IMR-90 (cell line): ENCODE data around the gene PSENEN. TPM values are rescaled to one million over a fixed set of nuclear protein-coding genes. Genes with fewer than 3 reads are reported as not detected.

ENCODE experiments used
- ATAC-seq: fragments of 200-7000 bp; cut with Tn5 transposase; 2 replicates; pipeline ENCODE4 v1.9.1; 2020; ENCODE audit warnings: low read depth, mild to moderate bottlenecking, moderate library complexity
- BruUV-seq: library from RNA; stranded (reverse); fragments of 400-500 nt; replicated peaks from 2 replicates; lab custom pipeline; 2021; lab: Mats Ljungman, UMichigan
- CTCF ChIA-PET: fragments of 300-600 bp; formaldehyde crosslinking; extraction: SDS; loops from one replicate; lab custom pipeline; 2021; ENCODE audit warnings: antibody characterized with exemption; lab: Yijun Ruan, JAX
- POLR2A ChIA-PET: fragments of 300-600 bp; sonication (Branson Sonifier 250); formaldehyde crosslinking; loops from one replicate; lab custom pipeline; 2022; ENCODE audit warnings: antibody characterized with exemption; ENCODE audit not compliant: unreplicated experiment; lab: Charles Lee
- DNase-seq: peaks from one replicate; pipeline ENCODE4 v3.0.0; 2013
- H2AFZ ChIP-seq: replicated peaks from 2 replicates; pipeline ENCODE3; 2013; ENCODE audit warnings: low read length, mild to moderate bottlenecking; ENCODE audit not compliant: poor library complexity
- H2AK5ac ChIP-seq: 2 replicates; pipeline ENCODE4 v1.6.1; 2013; ENCODE audit warnings: low read depth, low read length, inconsistent platforms
- H2AK9ac ChIP-seq: replicated peaks from 2 replicates; pipeline ENCODE3; 2013; ENCODE audit warnings: mild to moderate bottlenecking, low read depth, low read length, moderate library complexity; ENCODE audit not compliant: poor library complexity
- H2BK120ac ChIP-seq: 2 replicates; pipeline ENCODE4 v1.6.1; 2013; ENCODE audit warnings: low read depth, low read length, inconsistent platforms
- H2BK15ac ChIP-seq: 3 replicates; pipeline ENCODE4 v1.6.1; 2013; ENCODE audit warnings: low read depth, low read length, inconsistent platforms
- H2BK20ac ChIP-seq: 2 replicates; pipeline ENCODE4 v1.6.1; 2013; ENCODE audit warnings: low read depth, mild to moderate bottlenecking, inconsistent platforms, low read length, moderate library complexity
- H2BK5ac ChIP-seq: 2 replicates; pipeline ENCODE4 v1.6.1; 2013; ENCODE audit warnings: mild to moderate bottlenecking, low read depth, low read length, inconsistent platforms; ENCODE audit not compliant: poor library complexity, severe bottlenecking
- H3K14ac ChIP-seq: replicated peaks from 2 replicates; pipeline ENCODE4 v1.6.1; 2013; ENCODE audit warnings: low read depth, low read length, inconsistent platforms
- H3K18ac ChIP-seq: 2 replicates; pipeline ENCODE4 v1.6.1; 2013; ENCODE audit warnings: low read depth, low read length, control low read depth
- H3K23ac ChIP-seq: 2 replicates; pipeline ENCODE4 v1.6.1; 2013; ENCODE audit warnings: low read depth, low read length, inconsistent platforms
- H3K27ac ChIP-seq: 2 replicates; pipeline ENCODE4 v1.5.1; 2013; ENCODE audit warnings: mild to moderate bottlenecking, control low read depth, low read length; ENCODE audit not compliant: insufficient read depth
- H3K27me3 ChIP-seq: 2 replicates; pipeline ENCODE4 v1.6.1; 2013; ENCODE audit warnings: low read length; ENCODE audit not compliant: control insufficient read depth, insufficient read depth
- H3K36me3 ChIP-seq: 2 replicates; pipeline ENCODE4 v1.6.1; 2013; ENCODE audit warnings: low read length, mixed read lengths; ENCODE audit not compliant: control insufficient read depth, insufficient read depth
- H3K4ac ChIP-seq: 2 replicates; pipeline ENCODE4 v1.6.1; 2013; ENCODE audit warnings: low read depth, low read length, inconsistent platforms
- H3K4me1 ChIP-seq: 2 replicates; pipeline ENCODE4 v1.6.1; 2013; ENCODE audit warnings: low read length, mixed read lengths; ENCODE audit not compliant: control insufficient read depth, insufficient read depth
- H3K4me2 ChIP-seq: 2 replicates; pipeline ENCODE4 v1.6.1; 2013; ENCODE audit warnings: low read depth, mild to moderate bottlenecking, control low read depth, low read length, moderate library complexity
- H3K4me3 ChIP-seq: 2 replicates; pipeline ENCODE4 v1.5.1; 2013; ENCODE audit warnings: low read depth, mild to moderate bottlenecking, control low read depth, low read length, moderate library complexity; ENCODE audit not compliant: insufficient read depth
- H3K56ac ChIP-seq: 2 replicates; pipeline ENCODE4 v1.6.1; 2013; ENCODE audit warnings: low read length, inconsistent platforms; ENCODE audit not compliant: insufficient read depth; ENCODE audit errors: extremely low read depth
- H3K79me1 ChIP-seq, 2 experiments: 2 replicates each; pipeline ENCODE4 v1.6.1; 2013; ENCODE audit warnings: low read length in 2 of 2, inconsistent platforms in 1 of 2, low read depth in 1 of 2
- H3K9ac ChIP-seq: 2 replicates; pipeline ENCODE4 v1.6.1; 2013; ENCODE audit warnings: low read depth, low read length, control low read depth
- H3K9me1 ChIP-seq: 2 replicates; pipeline ENCODE4 v1.6.1; 2013; ENCODE audit warnings: low read length, inconsistent platforms; ENCODE audit not compliant: insufficient read depth
- H3K9me3 ChIP-seq: 2 replicates; pipeline ENCODE4 v1.6.1; 2013; ENCODE audit warnings: low read length; ENCODE audit not compliant: control insufficient read depth, insufficient read depth
- H4K20me1 ChIP-seq: 2 replicates; pipeline ENCODE4 v1.6.1; 2013; ENCODE audit warnings: low read length, inconsistent platforms; ENCODE audit not compliant: insufficient read depth
- H4K5ac ChIP-seq: 2 replicates; pipeline ENCODE4 v1.6.1; 2013; ENCODE audit warnings: mild to moderate bottlenecking, low read depth, low read length, control low read depth
- H4K8ac ChIP-seq, 2 experiments: 2 replicates each; pipeline ENCODE4 v1.6.1; 2013; ENCODE audit warnings: low read depth in 2 of 2, low read length in 2 of 2, control low read depth in 1 of 2, inconsistent platforms in 1 of 2
- H4K91ac ChIP-seq: 2 replicates; pipeline ENCODE4 v1.6.1; 2013; ENCODE audit warnings: low read depth, low read length, inconsistent platforms; ENCODE audit not compliant: insufficient read depth
- BHLHE40 ChIP-seq: fragments of 150-350 bp; IDR thresholded peaks from 2 replicates; pipeline ENCODE4 v1.6.1; 2016; ENCODE audit warnings: mild to moderate bottlenecking, low read depth, low read length
- CEBPB ChIP-seq: IDR thresholded peaks from 2 replicates; pipeline ENCODE4 v1.6.1; 2012; ENCODE audit warnings: low read depth, low read length, improper control_type of control experiment
- CHD1 ChIP-seq: IDR thresholded peaks from 2 replicates; pipeline ENCODE4 v1.6.1; 2012; ENCODE audit warnings: low read depth, low read length, improper control_type of control experiment
- CTCF ChIP-seq: conservative IDR thresholded peaks from 2 replicates; pipeline ENCODE4 v1.5.1; 2012; ENCODE audit warnings: mild to moderate bottlenecking, low read depth, low read length, improper control_type of control experiment
- FOS ChIP-seq: fragments of 150-350 bp; IDR thresholded peaks from 2 replicates; pipeline ENCODE4 v1.6.1; 2016; ENCODE audit warnings: low read depth, low read length
- MAZ ChIP-seq: IDR thresholded peaks from 2 replicates; pipeline ENCODE4 v1.6.1; 2012; ENCODE audit warnings: low read depth, mild to moderate bottlenecking, low read length, improper control_type of control experiment, moderate library complexity, borderline replicate concordance
- MXI1 ChIP-seq: IDR thresholded peaks from 2 replicates; pipeline ENCODE4 v1.6.1; 2012; ENCODE audit warnings: low read depth, mild to moderate bottlenecking, low read length, moderate library complexity, borderline replicate concordance
- RFX5 ChIP-seq: IDR thresholded peaks from 2 replicates; pipeline ENCODE4 v1.8.0; 2012; ENCODE audit warnings: low read depth, mild to moderate bottlenecking, low read length, moderate library complexity
- WGBS, 2 experiments: methylation state at CpG; one replicate each; pipeline versions ENCODE4 v1.1.5 to v1.1.7; 2013; ENCODE audit warnings: missing lambda C conversion rate in 2 of 2; ENCODE audit not compliant: insufficient read length in 1 of 2; ENCODE audit errors: extremely low coverage in 2 of 2; 5-methylcytosine and 5-hydroxymethylcytosine counted together
- dilution Hi-C: fragments of 300-500 bp; cut with HindIII; formaldehyde crosslinking; loops from one replicate; pipeline ENCODE4 v1.14.3; 2018; ENCODE audit warnings: low sequenced_read_pairs; ENCODE audit not compliant: unreplicated experiment
- in situ Hi-C: fragments of 300-500 bp; cut with MboI; formaldehyde crosslinking; loops from 3 replicates; pipeline ENCODE4 v1.14.3; 2019; ENCODE audit warnings: low sequenced_read_pairs, inconsistent platforms, mixed read lengths
- intact Hi-C: fragments of 100-400 bp; cut with micrococcal nuclease; formaldehyde crosslinking; loops from 2 replicates; pipeline ENCODE4 v1.10.0; 2022
- polyA plus RNA-seq, 3 experiments: library from polyadenylated mRNA; depleted of rRNA; stranded (reverse); fragments of >200 nt; gene quantifications; 2 replicates each; pipeline ENCODE4 v1.2.3, GENCODE V29; 2012; ENCODE audit warnings: low replicate concordance in 1 of 3
- total RNA-seq: library from RNA; depleted of rRNA; stranded (reverse); fragments of >200 nt; gene quantifications from 2 replicates; pipeline ENCODE4 v1.2.3, GENCODE V29; 2012

PSENEN gene
- total and polyA plus RNA-seq, 2 of the 4 experiments (the other 2 are of a cell fraction), result 9.0 to 47.0 TPM

- WGBS, 2 experiments, result 87% methylated on average over 10 of the region's 15 CpGs; no CpG with 5 or more reads in 1 of the 2 experiments
These were observed 46.9 kb downstream of the PSENEN start for GRCh38 chr19:35792312-35792711.

More at GRCh38 chr19:35792312-35792711, 46.9 kb downstream of the PSENEN start:
- no peak overlapping the region for H4K8ac ChIP-seq
- H3K4me3 ChIP-seq, result no peak overlapping the region
- no peak overlapping the region for H4K5ac ChIP-seq
- no peak overlapping the region for H3K18ac ChIP-seq
- no peak overlapping the region for H3K14ac ChIP-seq
- no peak overlapping the region for H3K23ac ChIP-seq
- POLR2A ChIA-PET, result no interaction called here
- no peak overlapping the region for H2BK15ac ChIP-seq
- no peaks in the 10 kb centered on the region for H3K9me1 ChIP-seq
- H3K9ac ChIP-seq, result no peak overlapping the region
- H3K4ac ChIP-seq, result no peak overlapping the region
- no peak for DNase-seq
- in situ Hi-C loops, result no loop called here
- dilution Hi-C loops, result no loop called here
- no peaks in the 10 kb centered on the region for H3K36me3 ChIP-seq
- peaks cover 18% of the 10 kb centered on the region for H3K27me3 ChIP-seq
- no TSS peak for BruUV-seq
- no peak overlapping the region for H4K91ac ChIP-seq
- H2AK5ac ChIP-seq, result no peak overlapping the region
- H3K4me2 ChIP-seq, result no peak overlapping the region
- H4K20me1 ChIP-seq, result no peaks in the 10 kb centered on the region
- no peak overlapping the region for H3K56ac ChIP-seq
- no peak overlapping the region for H2BK5ac ChIP-seq
- CTCF ChIA-PET, result no interaction called here
- H3K27ac ChIP-seq, result no peak overlapping the region
- H2BK20ac ChIP-seq, result no peak overlapping the region
- intact Hi-C loops, result no loop called here
- no peaks in the 10 kb centered on the region for H3K9me3 ChIP-seq
- H3K4me1 ChIP-seq, result no peaks in the 10 kb centered on the region
- peak overlapping the region; percentile 2 for H2AFZ ChIP-seq
- no peaks in the 10 kb centered on the region for H3K79me1 ChIP-seq
- H2AK9ac ChIP-seq, result no peak overlapping the region
- no peak for ATAC-seq
- H2BK120ac ChIP-seq, result no peak overlapping the region
- TF ChIP-seq CTCF, result no peak
- no peak for TF ChIP-seq MAZ
- TF ChIP-seq FOS, result no peak
- no peak for TF ChIP-seq CEBPB
- TF ChIP-seq RFX5, result no peak
- no peak for TF ChIP-seq CHD1
- TF ChIP-seq MXI1, result no peak
- TF ChIP-seq BHLHE40, result no peak
